ENCODE results near the gene MAJIN.

Gene MAJIN

DNA sequence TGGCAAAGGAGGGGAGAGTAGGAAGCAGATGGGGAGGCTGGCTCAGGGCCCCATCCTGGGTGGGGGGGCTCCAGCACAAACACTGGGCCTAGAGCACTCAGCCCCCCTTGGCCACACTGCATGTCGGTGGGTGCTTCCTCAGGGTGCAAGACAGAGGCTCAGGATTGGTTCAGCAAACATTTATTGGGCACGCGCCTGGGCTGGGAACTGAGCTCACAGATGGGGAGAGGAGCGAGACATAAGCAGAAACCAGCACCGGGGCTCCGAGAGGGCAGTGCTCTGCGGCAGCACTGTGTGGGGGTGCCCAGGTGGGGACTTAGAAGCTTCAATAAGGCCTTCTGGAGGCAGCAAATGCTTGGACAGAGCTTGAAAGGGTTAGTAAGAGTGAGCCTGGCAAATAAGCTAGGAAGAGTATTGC, 81.4 kb downstream of the MAJIN start:
- no peak overlapping the region for H3K4me3 ChIP-seq (replicated peaks; ENCODE audit: low read depth, low read length)
- no peak for DNase-seq (ENCODE audit: low read depth)
- TF ChIP-seq, protein P1, sequence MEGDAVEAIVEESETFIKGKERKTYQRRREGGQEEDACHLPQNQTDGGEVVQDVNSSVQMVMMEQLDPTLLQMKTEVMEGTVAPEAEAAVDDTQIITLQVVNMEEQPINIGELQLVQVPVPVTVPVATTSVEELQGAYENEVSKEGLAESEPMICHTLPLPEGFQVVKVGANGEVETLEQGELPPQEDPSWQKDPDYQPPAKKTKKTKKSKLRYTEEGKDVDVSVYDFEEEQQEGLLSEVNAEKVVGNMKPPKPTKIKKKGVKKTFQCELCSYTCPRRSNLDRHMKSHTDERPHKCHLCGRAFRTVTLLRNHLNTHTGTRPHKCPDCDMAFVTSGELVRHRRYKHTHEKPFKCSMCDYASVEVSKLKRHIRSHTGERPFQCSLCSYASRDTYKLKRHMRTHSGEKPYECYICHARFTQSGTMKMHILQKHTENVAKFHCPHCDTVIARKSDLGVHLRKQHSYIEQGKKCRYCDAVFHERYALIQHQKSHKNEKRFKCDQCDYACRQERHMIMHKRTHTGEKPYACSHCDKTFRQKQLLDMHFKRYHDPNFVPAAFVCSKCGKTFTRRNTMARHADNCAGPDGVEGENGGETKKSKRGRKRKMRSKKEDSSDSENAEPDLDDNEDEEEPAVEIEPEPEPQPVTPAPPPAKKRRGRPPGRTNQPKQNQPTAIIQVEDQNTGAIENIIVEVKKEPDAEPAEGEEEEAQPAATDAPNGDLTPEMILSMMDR (IDR thresholded peaks at IDR 0.05; ENCODE audit: low read length, missing control alignments), result no peak

DNA sequence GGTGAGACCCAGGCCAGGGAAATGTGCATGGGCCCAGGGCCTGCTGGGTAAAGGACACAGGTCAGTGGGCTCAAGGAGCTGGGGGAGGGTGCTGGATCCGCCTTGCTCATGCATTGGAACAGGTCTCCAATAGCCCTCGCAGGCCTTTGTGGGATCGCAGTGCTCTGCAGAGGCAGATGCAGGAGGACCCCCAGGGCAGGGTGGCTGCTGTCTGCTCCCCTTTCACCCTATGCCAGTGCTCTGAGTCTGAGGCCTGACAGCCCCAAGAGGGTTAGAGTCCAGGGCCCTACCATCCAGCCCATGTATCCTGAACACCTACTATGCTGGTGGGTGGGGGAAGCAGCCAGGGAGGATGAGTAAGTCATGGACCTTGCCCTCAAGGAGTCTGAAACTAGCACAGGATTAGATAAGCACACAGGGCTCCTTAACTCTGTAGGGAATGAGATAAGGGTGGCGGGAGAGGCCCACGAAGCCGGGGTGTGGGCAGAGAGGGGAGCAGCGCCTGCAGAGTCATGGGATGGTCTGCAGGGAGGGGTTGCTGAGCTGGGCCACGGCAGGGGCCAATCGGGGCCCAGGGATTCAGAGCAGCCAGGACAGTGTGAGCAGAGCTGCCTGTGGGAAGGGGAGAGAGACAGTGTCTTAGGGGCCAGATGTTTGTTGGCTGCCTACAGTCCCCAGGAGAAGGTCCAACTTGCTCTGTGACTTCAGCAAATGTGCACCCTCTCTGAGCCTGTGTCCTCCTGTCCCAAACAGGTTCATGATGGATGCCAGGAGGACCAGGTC, 83.0 kb downstream of the MAJIN start:
- TF ChIP-seq, protein P1 (IDR thresholded peaks at IDR 0.05; ENCODE audit: low read length, missing control alignments), result no peak
- H3K4me3 ChIP-seq (replicated peaks; ENCODE audit: low read depth, low read length), result no peak overlapping the region
- no peak for DNase-seq (ENCODE audit: low read depth)

DNA sequence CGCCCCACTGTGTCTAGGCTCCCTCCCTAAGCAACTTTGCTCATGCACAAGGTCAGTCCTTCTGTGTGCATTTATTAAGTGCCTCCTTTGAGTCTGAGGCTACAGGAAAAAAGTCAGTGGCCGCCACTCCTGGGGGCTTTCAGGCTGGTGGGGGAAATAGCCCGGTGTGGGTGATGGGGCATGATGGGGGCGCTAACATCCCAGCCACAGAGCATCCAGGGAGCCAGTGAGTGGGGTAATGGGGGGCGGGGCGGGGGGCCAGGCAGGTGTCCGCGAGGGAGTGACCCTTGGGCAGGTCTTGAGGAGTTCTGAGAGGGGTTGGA, 83.5 kb downstream of the MAJIN start:
- H3K4me3 ChIP-seq (replicated peaks; ENCODE audit: low read depth, low read length), result no peak overlapping the region
- TF ChIP-seq, protein P1 (IDR thresholded peaks at IDR 0.05; ENCODE audit: low read length, missing control alignments), result no peak
- DNase-seq (ENCODE audit: low read depth), result no peak
